HEK293 (cell line): ENCODE data around the gene CDKL5.

Source experiments
- CTCF ChIA-PET: fragments of 350-600 bp; formaldehyde crosslinking; extraction: SDS; loops from one replicate; lab custom pipeline; 2021; ENCODE audit warnings: antibody characterized with exemption; lab: Yijun Ruan, JAX
- POLR2A ChIA-PET: fragments of 300-600 bp; formaldehyde crosslinking; extraction: SDS; loops from one replicate; lab custom pipeline; 2020; ENCODE audit warnings: antibody characterized with exemption, inconsistent platforms; lab: Yijun Ruan, JAX
- H3K27ac ChIP-seq: fragments of 200-500 bp; sonication (Bioruptor generic); 2 replicates; pipeline ENCODE4 v1.5.1; 2014; ENCODE audit warnings: low read depth, low read length, control low read depth, inconsistent platforms; ENCODE audit errors: extremely low read depth
- H3K36me3 ChIP-seq, 2 experiments: fragments of 200-500 bp in 1 of 2; sonication (Bioruptor generic) in 1 of 2; 1 replicate in 1 of 2; 2 replicates in 1 of 2; pipeline ENCODE4 v1.5.1; 2014 to 2017; ENCODE audit warnings: inconsistent platforms in 2 of 2, low read length in 2 of 2; ENCODE audit not compliant: control insufficient read depth in 2 of 2, insufficient read depth in 1 of 2
- H3K4me1 ChIP-seq: fragments of 200-500 bp; sonication (Bioruptor generic); 2 replicates; pipeline ENCODE4 v1.5.1; 2014; ENCODE audit warnings: mild to moderate bottlenecking, low read length, inconsistent platforms; ENCODE audit not compliant: control insufficient read depth, insufficient read depth
- H3K4me3 ChIP-seq: 2 replicates; pipeline ENCODE4 v1.5.1; 2011; ENCODE audit warnings: low read depth, mild to moderate bottlenecking, control low read depth, low read length, moderate library complexity
- H3K9me3 ChIP-seq: fragments of 200-500 bp; sonication (Bioruptor generic); 2 replicates; pipeline ENCODE4 v1.5.1; 2014; ENCODE audit warnings: low read depth, low read length, inconsistent platforms; ENCODE audit not compliant: control insufficient read depth, insufficient read depth
- FEZF1 ChIP-seq: fragments of 450-650 bp; formaldehyde crosslinking; IDR thresholded peaks from 2 replicates; pipeline ENCODE4 v1.5.1; 2016; ENCODE audit warnings: missing biosample characterization, missing genetic modification characterization
- KLF17 ChIP-seq: fragments of 450-650 bp; formaldehyde crosslinking; IDR thresholded peaks from 2 replicates; pipeline ENCODE4 v1.5.1; 2016; ENCODE audit warnings: missing biosample characterization, missing genetic modification characterization
- PRDM10 ChIP-seq: fragments of 450-650 bp; formaldehyde crosslinking; IDR thresholded peaks from 2 replicates; pipeline ENCODE4 v1.5.1; 2016; ENCODE audit warnings: missing biosample characterization, missing genetic modification characterization
- PRDM6 ChIP-seq: fragments of 450-650 bp; formaldehyde crosslinking; IDR thresholded peaks from 2 replicates; pipeline ENCODE4 v1.5.1; 2017; ENCODE audit warnings: missing biosample characterization, missing genetic modification characterization
- RBAK ChIP-seq: fragments of 450-650 bp; formaldehyde crosslinking; IDR thresholded peaks from 2 replicates; pipeline ENCODE4 v1.5.1; 2016; ENCODE audit warnings: missing biosample characterization, missing genetic modification characterization
- SCRT1 ChIP-seq: fragments of 450-650 bp; formaldehyde crosslinking; IDR thresholded peaks from 2 replicates; pipeline ENCODE4 v1.5.1; 2016; ENCODE audit warnings: missing biosample characterization, missing genetic modification characterization, borderline replicate concordance
- SP3 ChIP-seq: fragments of 450-650 bp; formaldehyde crosslinking; IDR thresholded peaks from 2 replicates; pipeline ENCODE4 v1.5.1; 2016; ENCODE audit warnings: missing biosample characterization, missing genetic modification characterization
- ZNF114 ChIP-seq: fragments of 450-650 bp; formaldehyde crosslinking; IDR thresholded peaks from 2 replicates; pipeline ENCODE4 v1.5.0; 2017; ENCODE audit warnings: missing biosample characterization, missing genetic modification characterization
- ZNF169 ChIP-seq: fragments of 450-650 bp; formaldehyde crosslinking; IDR thresholded peaks from 2 replicates; pipeline ENCODE4 v1.5.1; 2016; ENCODE audit warnings: missing biosample characterization, missing genetic modification characterization
- ZNF214 ChIP-seq: fragments of 450-650 bp; formaldehyde crosslinking; IDR thresholded peaks from 2 replicates; pipeline ENCODE4 v1.5.1; 2017; ENCODE audit warnings: missing biosample characterization, mild to moderate bottlenecking, missing genetic modification characterization, borderline replicate concordance
- ZNF248 ChIP-seq: fragments of 450-650 bp; formaldehyde crosslinking; IDR thresholded peaks from 2 replicates; pipeline ENCODE4 v1.5.1; 2017; ENCODE audit warnings: missing biosample characterization, missing genetic modification characterization
- ZNF26 ChIP-seq: fragments of 450-650 bp; formaldehyde crosslinking; IDR thresholded peaks from 2 replicates; pipeline ENCODE4 v1.5.1; 2016; ENCODE audit warnings: missing biosample characterization, missing genetic modification characterization
- ZNF366 ChIP-seq: fragments of 450-650 bp; formaldehyde crosslinking; conservative IDR thresholded peaks from 2 replicates; pipeline ENCODE4 v1.5.1; 2016; ENCODE audit warnings: missing biosample characterization, missing genetic modification characterization
- ZNF404 ChIP-seq: fragments of 450-650 bp; formaldehyde crosslinking; IDR thresholded peaks from 2 replicates; pipeline ENCODE4 v1.5.1; 2017; ENCODE audit warnings: missing biosample characterization, missing genetic modification characterization
- ZNF48 ChIP-seq: fragments of 450-650 bp; formaldehyde crosslinking; IDR thresholded peaks from 2 replicates; pipeline ENCODE4 v1.5.1; 2016; ENCODE audit warnings: missing biosample characterization, missing genetic modification characterization
- ZNF561 ChIP-seq: fragments of 450-650 bp; IDR thresholded peaks from 2 replicates; pipeline ENCODE4 v1.5.1; 2018; ENCODE audit warnings: missing biosample characterization, missing genetic modification characterization, borderline replicate concordance
- ZNF654 ChIP-seq: fragments of 450-650 bp; formaldehyde crosslinking; IDR thresholded peaks from 2 replicates; pipeline ENCODE4 v1.5.1; 2016; ENCODE audit warnings: low read depth, missing biosample characterization, missing genetic modification characterization

CDKL5 gene

GRCh38 chrX:18672008-18672407 lies 246.6 kb downstream of the CDKL5 start, which contains the start of gene RS1:
RS1 (minus strand) TSS chrX:18672108; CDS start chrX:18672068, 40 bp downstream.
- CTCF ChIA-PET: no interaction called here

GRCh38 chrX:18674417-18674787 lies 249.0 kb downstream of the CDKL5 start:
- Histone ChIP-seq H3K4me1 (no peaks in the 10 kb centered on the region; the same call in 1 of the 2 replicates), H3K27ac (peak overlapping the region; percentile 47; the same call in 1 of the 2 replicates), H3K4me3 (peak overlapping the region; percentile 35)
- ChIA-PET POLR2A (no interaction called here), CTCF (no interaction called here)
- TF ChIP-seq FEZF1 (tag by site-specific recombination): no peak; the same call in 1 of the 2 replicates
- TF ChIP-seq ZNF561 (tag by site-specific recombination): no peak
- TF ChIP-seq ZNF214 (tag by site-specific recombination): no peak
- no peak for TF ChIP-seq ZNF48 (tag by site-specific recombination)
- TF ChIP-seq, all 188 proteins: peak for 0
- H3K36me3 ChIP-seq: no peaks in the 10 kb centered on the region
- no peaks in the 10 kb centered on the region for H3K9me3 ChIP-seq

More at GRCh38 chrX:18672008-18672407, 246.6 kb downstream of the CDKL5 start, which contains the start of gene RS1:
- no peaks in the 10 kb centered on the region for H3K36me3 ChIP-seq
- POLR2A ChIA-PET: no interaction called here
- no peak within 1 kb of the TSS for H3K27ac ChIP-seq
- H3K4me3 ChIP-seq: no peak within 1 kb of the TSS
- no peaks in the 10 kb centered on the region for H3K9me3 ChIP-seq
- TF ChIP-seq PRDM10: no peak
- no peak for TF ChIP-seq ZNF26 (tag by site-specific recombination)
- no peak for TF ChIP-seq ZNF366 (tag by site-specific recombination)
- no peak for TF ChIP-seq ZNF114 (tag by site-specific recombination)
- no peak for TF ChIP-seq RBAK
- no peak for TF ChIP-seq KLF17 (tag by site-specific recombination)
- TF ChIP-seq, all 188 proteins: peak for 0
- H3K4me1 ChIP-seq: no peaks in the 10 kb centered on the region

GRCh38 chrX:18674788-18675735 lies 249.7 kb downstream of the CDKL5 start:
- Histone ChIP-seq H3K4me3 (peak overlapping the region; percentile 66), H3K36me3 (no peaks in the 10 kb centered on the region), H3K4me1 (no peaks in the 10 kb centered on the region; the same call in 1 of the 2 replicates), H3K27ac (peak overlapping the region; percentile 47; the same call in 1 of the 2 replicates), H3K9me3 (no peaks in the 10 kb centered on the region)
- ChIA-PET POLR2A (no interaction called here), CTCF (interaction anchor here (0.5 to 1.0 kb wide), 2 partner anchors 13 to 126 kb away, joined by 3 to 5 read pairs; no protein-coding TSS in a partner anchor)
- TF ChIP-seq ZNF404 (tag by site-specific recombination) (no peak), ZNF654 (tag by site-specific recombination) (no peak), PRDM6 (tag by site-specific recombination) (no peak), SP3 (tag by site-specific recombination) (peak; percentile 71), ZNF248 (tag by site-specific recombination) (no peak), ZNF169 (tag by site-specific recombination) (no peak), SCRT1 (tag by site-specific recombination) (no peak)
